K562 (cell line): ENCODE measurements around the gene CCNK. TPM values are rescaled to one million over a fixed set of nuclear protein-coding genes. Genes with fewer than 3 reads are reported as not detected.

ENCODE experiments used
- ARID3A ChIP-seq: IDR thresholded peaks from 2 replicates; pipeline ENCODE4 v1.6.1; 2012; ENCODE audit warnings: low read depth, low read length, improper control_type of control experiment, borderline replicate concordance
- BRCA1 ChIP-seq, 2 experiments: fragments of 450-650 bp in 1 of 2; sonication (generic) in 1 of 2; formaldehyde crosslinking in 1 of 2; IDR thresholded peaks; 2 replicates each; pipeline versions ENCODE4 v1.5.0 to v1.6.1; 2017 to 2020; ENCODE audit warnings: mild to moderate bottlenecking in 1 of 2, missing genetic modification reagents in 1 of 2
- HDAC1 ChIP-seq, 2 experiments: fragments of 450-650 bp; IDR thresholded peaks; 2 replicates each; pipeline ENCODE4 v1.6.1; 2016 to 2017; ENCODE audit warnings: inconsistent platforms in 1 of 2, mild to moderate bottlenecking in 1 of 2, moderate library complexity in 1 of 2
- HNRNPL ChIP-seq: fragments of 200-400 bp; formaldehyde crosslinking; IDR thresholded peaks from 2 replicates; pipeline ENCODE4 v1.6.1; 2017; ENCODE audit warnings: low read depth, mild to moderate bottlenecking, low read length
- RNF2 ChIP-seq: sonication (generic); IDR thresholded peaks from 2 replicates; pipeline ENCODE4 v1.6.1; 2016
- TEAD1 ChIP-seq, 2 experiments: fragments of 450-650 bp in 1 of 2; sonication (generic) in 1 of 2; formaldehyde crosslinking; IDR thresholded peaks; 2 replicates each; pipeline versions ENCODE4 v1.4.0 to v1.8.0; 2020 to 2022; ENCODE audit warnings: mild to moderate bottlenecking in 2 of 2, missing genetic modification reagents in 1 of 2
- YBX1 ChIP-seq: fragments of 450-650 bp; IDR thresholded peaks from 2 replicates; pipeline ENCODE4 v1.7.1; 2016; ENCODE audit warnings: mild to moderate bottlenecking
- ZBTB8A ChIP-seq: fragments of 450-650 bp; IDR thresholded peaks from 2 replicates; pipeline ENCODE4 v1.6.1; 2018; ENCODE audit warnings: mild to moderate bottlenecking, moderate library complexity; ENCODE audit not compliant: partially characterized antibody
- polyA plus RNA-seq, 8 experiments: library from polyadenylated mRNA; depleted of rRNA in 4 of 8; stranded (reverse) in 5 of 8; unstranded in 3 of 8; fragments of >200 nt; fragmentation: Nextera tagmentation in 2 of 8; fragmentation: Illumina TruSeq in 1 of 8; extraction: Ambion mirVana in 2 of 8; extraction: Trizol in 1 of 8; gene quantifications; 2 replicates each; pipeline versions ENCODE4 v1.2.1 to v1.2.3, GENCODE V29; 2011 to 2014; ENCODE audit warnings: inconsistent platforms in 1 of 8, missing spikeins in 1 of 8
- total RNA-seq, 7 experiments: library from RNA; depleted of rRNA in 6 of 7; stranded (reverse); fragments of >200 nt in 6 of 7; fragmentation: Illumina TruSeq in 2 of 7; extraction: Trizol in 2 of 7; gene quantifications; 2 replicates each; pipeline versions ENCODE4 v1.2.1 to v1.2.3, GENCODE V29; 2011 to 2021; ENCODE audit warnings: low replicate concordance in 1 of 7
- TF ChIP-seq, protein P1 (sequence below): sonication (generic); formaldehyde crosslinking; IDR thresholded peaks from 2 replicates; pipeline ENCODE4 v1.8.0; 2023; ENCODE audit warnings: mild to moderate bottlenecking, missing genetic modification reagents

The CCNK gene
- total and polyA plus RNA-seq, 9 of the 15 experiments (the other 6 are each of a cell fraction or from before 2014, with no cell fraction given), result 5.8 to 84.2 (median 16.4) TPM

- TF ChIP-seq HDAC1 (IDR thresholded peaks at IDR 0.05) (no peak), RNF2 (no peak), HNRNPL (no peak), ZBTB8A (no peak), BRCA1 (IDR thresholded peaks at IDR 0.05) (no peak), BRCA1 (CRISPR knock-in tag; IDR thresholded peaks at IDR 0.05) (no peak), TEAD1 (CRISPR knock-in tag; IDR thresholded peaks at IDR 0.05) (no peak), YBX1 (no peak), ARID3A (no peak)
- TF ChIP-seq, protein P1, sequence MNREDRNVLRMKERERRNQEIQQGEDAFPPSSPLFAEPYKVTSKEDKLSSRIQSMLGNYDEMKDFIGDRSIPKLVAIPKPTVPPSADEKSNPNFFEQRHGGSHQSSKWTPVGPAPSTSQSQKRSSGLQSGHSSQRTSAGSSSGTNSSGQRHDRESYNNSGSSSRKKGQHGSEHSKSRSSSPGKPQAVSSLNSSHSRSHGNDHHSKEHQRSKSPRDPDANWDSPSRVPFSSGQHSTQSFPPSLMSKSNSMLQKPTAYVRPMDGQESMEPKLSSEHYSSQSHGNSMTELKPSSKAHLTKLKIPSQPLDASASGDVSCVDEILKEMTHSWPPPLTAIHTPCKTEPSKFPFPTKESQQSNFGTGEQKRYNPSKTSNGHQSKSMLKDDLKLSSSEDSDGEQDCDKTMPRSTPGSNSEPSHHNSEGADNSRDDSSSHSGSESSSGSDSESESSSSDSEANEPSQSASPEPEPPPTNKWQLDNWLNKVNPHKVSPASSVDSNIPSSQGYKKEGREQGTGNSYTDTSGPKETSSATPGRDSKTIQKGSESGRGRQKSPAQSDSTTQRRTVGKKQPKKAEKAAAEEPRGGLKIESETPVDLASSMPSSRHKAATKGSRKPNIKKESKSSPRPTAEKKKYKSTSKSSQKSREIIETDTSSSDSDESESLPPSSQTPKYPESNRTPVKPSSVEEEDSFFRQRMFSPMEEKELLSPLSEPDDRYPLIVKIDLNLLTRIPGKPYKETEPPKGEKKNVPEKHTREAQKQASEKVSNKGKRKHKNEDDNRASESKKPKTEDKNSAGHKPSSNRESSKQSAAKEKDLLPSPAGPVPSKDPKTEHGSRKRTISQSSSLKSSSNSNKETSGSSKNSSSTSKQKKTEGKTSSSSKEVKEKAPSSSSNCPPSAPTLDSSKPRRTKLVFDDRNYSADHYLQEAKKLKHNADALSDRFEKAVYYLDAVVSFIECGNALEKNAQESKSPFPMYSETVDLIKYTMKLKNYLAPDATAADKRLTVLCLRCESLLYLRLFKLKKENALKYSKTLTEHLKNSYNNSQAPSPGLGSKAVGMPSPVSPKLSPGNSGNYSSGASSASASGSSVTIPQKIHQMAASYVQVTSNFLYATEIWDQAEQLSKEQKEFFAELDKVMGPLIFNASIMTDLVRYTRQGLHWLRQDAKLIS (CRISPR knock-in tag), result no peak
These were observed 60.0 kb downstream of the CCNK start (continued) for GRCh38 chr14:99541211-99541610.
